ENCODE results near the gene FOSB.
A peak's percentile ranks its signal among the peaks of the same experiment; 100 is the strongest.

The FOSB gene

GRCh38 chr19:45457776-45458175 lies 10.0 kb upstream of the FOSB start:
- TF ChIP-seq, protein P1, sequence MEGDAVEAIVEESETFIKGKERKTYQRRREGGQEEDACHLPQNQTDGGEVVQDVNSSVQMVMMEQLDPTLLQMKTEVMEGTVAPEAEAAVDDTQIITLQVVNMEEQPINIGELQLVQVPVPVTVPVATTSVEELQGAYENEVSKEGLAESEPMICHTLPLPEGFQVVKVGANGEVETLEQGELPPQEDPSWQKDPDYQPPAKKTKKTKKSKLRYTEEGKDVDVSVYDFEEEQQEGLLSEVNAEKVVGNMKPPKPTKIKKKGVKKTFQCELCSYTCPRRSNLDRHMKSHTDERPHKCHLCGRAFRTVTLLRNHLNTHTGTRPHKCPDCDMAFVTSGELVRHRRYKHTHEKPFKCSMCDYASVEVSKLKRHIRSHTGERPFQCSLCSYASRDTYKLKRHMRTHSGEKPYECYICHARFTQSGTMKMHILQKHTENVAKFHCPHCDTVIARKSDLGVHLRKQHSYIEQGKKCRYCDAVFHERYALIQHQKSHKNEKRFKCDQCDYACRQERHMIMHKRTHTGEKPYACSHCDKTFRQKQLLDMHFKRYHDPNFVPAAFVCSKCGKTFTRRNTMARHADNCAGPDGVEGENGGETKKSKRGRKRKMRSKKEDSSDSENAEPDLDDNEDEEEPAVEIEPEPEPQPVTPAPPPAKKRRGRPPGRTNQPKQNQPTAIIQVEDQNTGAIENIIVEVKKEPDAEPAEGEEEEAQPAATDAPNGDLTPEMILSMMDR (IDR thresholded peaks at IDR 0.05; ENCODE audit: low read length, missing control alignments), result no peak
- no peak for DNase-seq (ENCODE audit: low read depth)
- no peak overlapping the region for H3K4me3 ChIP-seq (replicated peaks; ENCODE audit: low read depth, low read length)

- H3K4me3 ChIP-seq (replicated peaks; ENCODE audit: low read depth, low read length), result no peak overlapping the region
- TF ChIP-seq, protein P1 (IDR thresholded peaks at IDR 0.05; ENCODE audit: low read length, missing control alignments), result no peak
- no peak for DNase-seq (ENCODE audit: low read depth)
Measured at GRCh38 chr19:45460807-45461347, 6.9 kb upstream of the FOSB start.

GRCh38 chr19:45462174-45462573 lies 5.6 kb upstream of the FOSB start:
- no peak overlapping the region for H3K4me3 ChIP-seq (replicated peaks; ENCODE audit: low read depth, low read length)
- TF ChIP-seq, protein P1 (IDR thresholded peaks at IDR 0.05; ENCODE audit: low read length, missing control alignments), result no peak
- no peak for DNase-seq (ENCODE audit: low read depth)

DNA sequence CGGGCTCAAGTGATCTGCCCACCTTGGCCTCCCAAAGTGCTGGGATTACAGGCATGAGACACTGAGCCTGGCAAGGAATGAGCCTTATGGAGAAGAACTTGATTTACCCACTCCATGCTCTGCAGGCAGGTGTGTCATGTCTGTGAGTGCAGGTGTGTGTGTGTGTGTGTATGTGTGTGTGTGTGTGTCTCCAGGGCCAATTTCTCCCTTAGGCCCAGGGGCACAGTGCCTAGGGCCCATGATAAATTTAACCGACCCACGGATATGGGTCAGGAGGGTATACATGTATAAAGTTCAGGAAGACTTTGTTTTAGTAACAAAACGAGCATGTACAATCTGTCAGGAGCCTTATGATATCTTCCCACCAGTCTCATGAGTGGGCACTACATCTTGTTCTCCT lies 4.6 kb upstream of the FOSB start:
- TF ChIP-seq, protein P1 (IDR thresholded peaks at IDR 0.05; ENCODE audit: low read length, missing control alignments), result no peak
- DNase-seq (ENCODE audit: low read depth), result no peak
- no peak overlapping the region for H3K4me3 ChIP-seq (replicated peaks; ENCODE audit: low read depth, low read length)

DNA sequence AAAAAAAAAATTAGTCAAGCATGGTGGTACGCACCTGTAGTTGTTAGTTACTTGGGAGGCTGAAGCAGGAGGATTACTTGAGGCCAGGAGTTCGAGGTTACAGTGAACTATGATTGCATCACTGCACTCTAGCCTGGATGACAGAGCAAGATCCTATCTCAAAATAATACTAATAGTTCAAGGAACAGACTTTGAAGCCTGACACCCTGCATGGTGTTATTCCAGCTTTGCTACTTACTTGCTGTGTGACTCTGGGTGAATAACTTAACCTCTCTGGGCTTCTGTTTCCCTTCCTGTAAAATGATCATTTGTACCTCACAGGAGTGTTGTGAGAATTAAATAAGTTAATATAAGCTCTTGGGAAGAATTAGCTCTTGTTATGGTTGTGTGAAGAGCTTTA lies 3.5 kb upstream of the FOSB start:
- DNase-seq (ENCODE audit: low read depth), result no peak
- TF ChIP-seq, protein P1 (IDR thresholded peaks at IDR 0.05; ENCODE audit: low read length, missing control alignments), result no peak
- no peak overlapping the region for H3K4me3 ChIP-seq (replicated peaks; ENCODE audit: low read depth, low read length)

DNA sequence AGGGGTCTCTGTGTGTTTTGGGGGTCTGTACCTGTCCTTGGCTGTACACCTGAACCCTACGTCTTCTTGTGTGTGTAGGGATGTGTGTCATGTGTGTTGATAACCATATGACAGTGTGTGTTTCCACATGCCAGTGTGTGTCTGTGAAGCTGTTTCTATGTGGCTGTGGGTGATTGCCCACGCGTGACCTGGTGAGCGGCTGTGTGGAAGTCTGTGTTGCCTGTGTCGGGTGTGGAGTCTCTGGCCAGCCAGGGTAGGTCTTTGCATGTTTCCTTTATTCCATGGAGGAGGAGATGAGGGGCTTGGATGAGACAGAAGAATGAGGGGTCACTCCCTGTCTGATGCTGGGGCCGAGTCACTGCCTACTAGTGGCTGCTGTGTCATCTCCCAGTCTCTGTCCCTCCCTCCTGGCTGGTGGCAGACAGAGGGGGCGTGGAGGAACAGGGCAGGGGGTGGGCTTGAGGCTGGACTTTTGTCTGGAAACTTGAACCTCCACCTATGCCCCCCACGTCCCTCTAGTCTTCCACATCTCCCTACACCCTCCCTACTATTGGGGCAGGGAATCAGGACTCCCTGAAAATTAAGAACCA lies 2.8 kb upstream of the FOSB start:
- H3K4me3 ChIP-seq (replicated peaks; ENCODE audit: low read depth, low read length), result no peak overlapping the region
- TF ChIP-seq, protein P1 (IDR thresholded peaks at IDR 0.05; ENCODE audit: low read length, missing control alignments), result no peak
- DNase-seq (ENCODE audit: low read depth), result no peak

- TF ChIP-seq, protein P1 (IDR thresholded peaks at IDR 0.05; ENCODE audit: low read length, missing control alignments), result no peak
- peak overlapping the region; percentile 97 for H3K4me3 ChIP-seq (replicated peaks; ENCODE audit: low read depth, low read length)
- DNase-seq (ENCODE audit: low read depth), result no peak
Measured at GRCh38 chr19:45467115-45467455, 711 bp upstream of the FOSB start.

Measured in fibroblast of pulmonary artery (primary cell).